HCEC 1CT (cell line): ENCODE data around the gene LRRC42.
"Not testable (repeated sequence)": the region's sequence is repeated elsewhere in the genome, so short reads cannot be mapped to it uniquely, and the experiment has no call there.

Source experiments
- DNase-seq: peaks from one replicate; pipeline ENCODE4 v3.0.0-alpha.2; 2017

Gene LRRC42

GRCh38 chr1:53968125-53968513 lies 22.0 kb downstream of the LRRC42 start:
- DNase-seq, result no peak

GRCh38 chr1:53969323-53969722 lies 23.2 kb downstream of the LRRC42 start:
- not testable (repeated sequence) for DNase-seq

- DNase-seq, result peak; percentile 44
Observed at GRCh38 chr1:53971718-53972117, 25.6 kb downstream of the LRRC42 start.

GRCh38 chr1:53975861-53976260 lies 29.7 kb downstream of the LRRC42 start:
- DNase-seq, result no peak

GRCh38 chr1:53979712-53980450 lies 33.7 kb downstream of the LRRC42 start:
- no peak for DNase-seq

- no peak for DNase-seq
Observed at GRCh38 chr1:53981220-53981619, 35.1 kb downstream of the LRRC42 start.

- DNase-seq, result peak; percentile 41
Observed at GRCh38 chr1:53982034-53982762, 36.0 kb downstream of the LRRC42 start.

- no peak for DNase-seq
Observed at GRCh38 chr1:53982763-53983104, 36.6 kb downstream of the LRRC42 start.

- no peak for DNase-seq
Observed at GRCh38 chr1:53984726-53985125, 38.6 kb downstream of the LRRC42 start.

GRCh38 chr1:53986458-53986857 lies 40.3 kb downstream of the LRRC42 start:
- no peak for DNase-seq

- DNase-seq, result no peak
Observed at GRCh38 chr1:53987880-53988279, 41.7 kb downstream of the LRRC42 start.

- no peak for DNase-seq
Observed at GRCh38 chr1:53992085-53992874, 46.1 kb downstream of the LRRC42 start.

GRCh38 chr1:53994516-53994915 lies 48.4 kb downstream of the LRRC42 start:
- DNase-seq, result not testable (repeated sequence)

- no peak for DNase-seq
Observed at GRCh38 chr1:53995683-53996082, 49.5 kb downstream of the LRRC42 start.

GRCh38 chr1:53998223-53998622 lies 52.1 kb downstream of the LRRC42 start:
- no peak for DNase-seq

GRCh38 chr1:53999920-54000319 lies 53.8 kb downstream of the LRRC42 start:
- no peak for DNase-seq

- DNase-seq, result no peak
Observed at GRCh38 chr1:54001591-54001990, 55.4 kb downstream of the LRRC42 start.

GRCh38 chr1:54002544-54003248 lies 56.5 kb downstream of the LRRC42 start:
- no peak for DNase-seq

- DNase-seq, result no peak
Observed at GRCh38 chr1:54003249-54003646, 57.1 kb downstream of the LRRC42 start.

- not testable (repeated sequence) for DNase-seq
Observed at GRCh38 chr1:54003750-54004480, 57.8 kb downstream of the LRRC42 start.

GRCh38 chr1:54004481-54005049 lies 58.4 kb downstream of the LRRC42 start:
- no peak for DNase-seq

- DNase-seq, result no peak
Observed at GRCh38 chr1:54006508-54006907, 60.4 kb downstream of the LRRC42 start.
